Trophoblast cell (in vitro differentiated cells and primary cell): ENCODE measurements around the gene TBC1D2.
"Not testable (repeated sequence)": the region's sequence is repeated elsewhere in the genome, so short reads cannot be mapped to it uniquely, and the experiment has no call there.

Source experiments
- DNase-seq, 2 donors: peaks; one replicate each; pipeline ENCODE4 v3.0.0-alpha.2; 2016
- H2AFZ ChIP-seq: 2 replicates; pipeline ENCODE4 v1.6.1; 2013; ENCODE audit warnings: low read length, moderate library complexity, mild to moderate bottlenecking; ENCODE audit not compliant: insufficient read depth, poor library complexity
- H2AK5ac ChIP-seq: 2 replicates; pipeline ENCODE4 v1.6.1; 2013; ENCODE audit warnings: mild to moderate bottlenecking, low read length
- H2BK120ac ChIP-seq: 2 replicates; pipeline ENCODE4 v1.6.1; 2013; ENCODE audit warnings: low read length, mild to moderate bottlenecking, moderate library complexity; ENCODE audit not compliant: insufficient read depth, poor library complexity
- H2BK12ac ChIP-seq: 2 replicates; pipeline ENCODE4 v1.6.1; 2013; ENCODE audit warnings: mild to moderate bottlenecking, low read length, moderate library complexity
- H2BK5ac ChIP-seq: 2 replicates; pipeline ENCODE4 v1.6.1; 2013; ENCODE audit warnings: low read length, low read depth, moderate library complexity, mild to moderate bottlenecking; ENCODE audit not compliant: poor library complexity
- H3K14ac ChIP-seq: 2 replicates; pipeline ENCODE4 v1.6.1; 2013; ENCODE audit warnings: mild to moderate bottlenecking, low read length
- H3K18ac ChIP-seq: 2 replicates; pipeline ENCODE4 v1.6.1; 2013; ENCODE audit warnings: mild to moderate bottlenecking, low read length
- H3K23ac ChIP-seq: 2 replicates; pipeline ENCODE4 v1.6.1; 2013; ENCODE audit warnings: low read length
- H3K27ac ChIP-seq: 2 replicates; pipeline ENCODE4 v1.5.1; 2013; ENCODE audit warnings: low read depth, mild to moderate bottlenecking, inconsistent platforms, low read length, moderate library complexity
- H3K27me3 ChIP-seq: 2 replicates; pipeline ENCODE4 v1.6.1; 2013; ENCODE audit warnings: inconsistent platforms, mild to moderate bottlenecking, low read length, moderate library complexity; ENCODE audit not compliant: insufficient read depth
- H3K36me3 ChIP-seq, 2 experiments: 1 replicate in 1 of 2; 2 replicates in 1 of 2; pipeline ENCODE4 v1.6.1; 2013; ENCODE audit warnings: low read length in 2 of 2, mild to moderate bottlenecking in 2 of 2, moderate library complexity in 1 of 2; ENCODE audit not compliant: insufficient read depth in 2 of 2, control insufficient read depth in 1 of 2
- H3K4ac ChIP-seq: 2 replicates; pipeline ENCODE4 v1.6.1; 2013; ENCODE audit warnings: low read depth, mild to moderate bottlenecking, low read length, moderate library complexity
- H3K4me1 ChIP-seq, 2 experiments: 1 replicate in 1 of 2; 2 replicates in 1 of 2; pipeline ENCODE4 v1.6.1; 2013; ENCODE audit warnings: low read length in 2 of 2, mild to moderate bottlenecking in 2 of 2, moderate library complexity in 1 of 2; ENCODE audit not compliant: insufficient read depth in 2 of 2, control insufficient read depth in 1 of 2
- H3K4me2 ChIP-seq: 2 replicates; pipeline ENCODE4 v1.6.1; 2013; ENCODE audit warnings: inconsistent platforms, mild to moderate bottlenecking, low read length, moderate library complexity
- H3K4me3 ChIP-seq: 2 replicates; pipeline ENCODE4 v1.5.1; 2013; ENCODE audit warnings: mild to moderate bottlenecking, low read depth, low read length, inconsistent platforms
- H3K79me1 ChIP-seq: one replicate; pipeline ENCODE4 v1.6.1; 2013; ENCODE audit warnings: low read length
- H3K79me2 ChIP-seq: 2 replicates; pipeline ENCODE4 v1.6.1; 2013; ENCODE audit warnings: low read length, mild to moderate bottlenecking; ENCODE audit not compliant: control insufficient read depth, insufficient read depth, poor library complexity
- H3K9ac ChIP-seq: 2 replicates; pipeline ENCODE4 v1.6.1; 2013; ENCODE audit warnings: mild to moderate bottlenecking, low read length
- H3K9me3 ChIP-seq: 2 replicates; pipeline ENCODE4 v1.6.1; 2013; ENCODE audit warnings: low read depth, mild to moderate bottlenecking, control low read depth, inconsistent platforms, low read length; ENCODE audit not compliant: insufficient read depth
- H4K12ac ChIP-seq: 2 replicates; pipeline ENCODE4 v1.6.1; 2013; ENCODE audit warnings: low read depth, mild to moderate bottlenecking, low read length, moderate library complexity
- H4K8ac ChIP-seq: 2 replicates; pipeline ENCODE4 v1.6.1; 2013; ENCODE audit warnings: low read depth, mild to moderate bottlenecking, low read length, moderate library complexity
- H4K91ac ChIP-seq: one replicate; pipeline ENCODE4 v1.6.1; 2013; ENCODE audit warnings: low read depth, mild to moderate bottlenecking, low read length, moderate library complexity
- WGBS: extraction: QIAGEN DNeasy Blood & Tissue Kit; methylation state at CpG from one replicate; pipeline ENCODE4 v1.1.7; 2013; ENCODE audit warnings: missing lambda C conversion rate; ENCODE audit not compliant: insufficient read length, insufficient coverage; ENCODE audit errors: extremely low coverage; 5-methylcytosine and 5-hydroxymethylcytosine counted together

TBC1D2 gene

DNA sequence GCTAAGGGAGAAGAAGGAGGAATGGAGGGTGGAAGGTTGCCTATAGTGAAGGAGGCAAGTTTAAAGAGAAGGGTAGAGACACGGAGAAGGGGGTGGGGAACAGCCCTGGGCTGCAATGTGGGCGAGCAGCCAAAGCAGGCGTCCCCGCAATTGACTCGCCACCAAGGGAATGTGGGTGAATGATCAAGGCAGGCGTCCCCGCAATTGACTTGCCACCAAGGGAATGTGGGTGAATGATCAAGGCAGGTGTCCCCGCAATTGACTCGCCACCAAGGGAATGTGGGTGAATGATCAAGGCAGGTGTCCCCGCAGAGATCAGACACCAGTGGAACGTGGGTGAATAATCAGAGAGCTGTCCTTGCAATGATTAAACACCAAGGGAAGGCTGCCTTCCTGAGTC is 14.8 kb upstream of the TBC1D2 start:
- H3K4me1 ChIP-seq, H3K23ac ChIP-seq, H3K27ac ChIP-seq, H3K36me3 ChIP-seq, H4K91ac ChIP-seq, H3K27me3 ChIP-seq, H2BK120ac ChIP-seq, H2AFZ ChIP-seq, H2BK12ac ChIP-seq, H4K12ac ChIP-seq, H3K4me2 ChIP-seq, H2AK5ac ChIP-seq, H3K14ac ChIP-seq, H3K79me2 ChIP-seq, H3K4ac ChIP-seq, H4K8ac ChIP-seq, H3K79me1 ChIP-seq, H3K9ac ChIP-seq, H3K9me3 ChIP-seq, DNase-seq, H2BK5ac ChIP-seq, H3K18ac ChIP-seq, H3K4me3 ChIP-seq: not testable (repeated sequence)
- WGBS: no CpG with 5 or more reads among the region's 11 CpGs

DNA sequence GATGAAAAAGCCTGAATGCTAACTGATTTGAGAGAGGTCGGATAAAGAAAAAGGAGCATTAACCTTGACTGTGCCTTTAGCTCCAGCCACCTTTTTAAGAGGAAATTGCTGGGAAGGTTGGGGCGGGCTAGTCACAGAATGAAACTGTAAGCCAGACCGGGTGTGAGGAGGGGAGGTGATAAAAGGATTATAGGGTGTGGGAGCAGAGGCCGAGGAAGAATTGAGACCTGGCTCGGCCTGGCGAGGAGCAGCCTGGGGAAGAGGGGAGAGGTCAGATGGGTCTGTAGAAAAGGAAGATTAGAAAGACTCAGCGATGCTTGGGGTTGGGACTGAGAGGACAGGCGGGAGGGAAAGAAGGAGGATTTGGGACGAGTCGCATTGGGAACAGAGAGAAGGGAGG is 14.2 kb upstream of the TBC1D2 start:
- not testable (repeated sequence) for H3K79me2 ChIP-seq, H2BK5ac ChIP-seq, H2AK5ac ChIP-seq, H3K4me3 ChIP-seq, DNase-seq, H3K4me1 ChIP-seq, H4K91ac ChIP-seq, H3K27ac ChIP-seq, H4K12ac ChIP-seq, H3K18ac ChIP-seq, H3K79me1 ChIP-seq, H2BK120ac ChIP-seq, H3K4me2 ChIP-seq, H2AFZ ChIP-seq, H3K9ac ChIP-seq, H2BK12ac ChIP-seq, H3K4ac ChIP-seq, H3K23ac ChIP-seq, H3K27me3 ChIP-seq, H3K9me3 ChIP-seq, H4K8ac ChIP-seq, H3K36me3 ChIP-seq, H3K14ac ChIP-seq
- no CpG with 5 or more reads among the region's 10 CpGs for WGBS

DNA sequence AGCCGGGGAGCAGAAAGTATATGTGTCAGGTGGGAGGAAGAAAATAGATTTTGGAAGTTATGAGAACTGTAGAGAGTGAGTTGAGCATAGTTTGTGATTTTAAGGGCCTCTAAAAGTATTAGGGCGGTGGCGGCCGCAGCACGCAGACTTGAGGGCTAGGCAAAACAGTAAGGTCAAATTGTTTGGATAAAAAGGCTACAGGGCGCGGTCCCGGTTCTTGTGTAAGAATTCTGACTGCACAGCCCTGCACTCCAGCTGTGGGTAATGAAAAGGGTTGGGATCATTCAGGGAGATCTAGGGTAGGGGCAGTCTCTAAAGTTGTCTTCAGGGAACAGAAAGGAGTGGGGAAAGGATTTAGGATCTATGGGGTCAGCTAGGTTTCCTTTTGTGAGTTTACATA is 12.1 kb upstream of the TBC1D2 start:
- not testable (repeated sequence) for H3K79me2 ChIP-seq, H3K23ac ChIP-seq, H4K91ac ChIP-seq, H3K4me2 ChIP-seq, H3K79me1 ChIP-seq, H3K18ac ChIP-seq, H3K27me3 ChIP-seq, H2AK5ac ChIP-seq, H4K12ac ChIP-seq, H3K27ac ChIP-seq, H3K4me3 ChIP-seq, H3K36me3 ChIP-seq, H3K4ac ChIP-seq, H2BK120ac ChIP-seq, H2BK12ac ChIP-seq, H3K4me1 ChIP-seq, H3K9me3 ChIP-seq, H3K9ac ChIP-seq, H4K8ac ChIP-seq, H2BK5ac ChIP-seq, H2AFZ ChIP-seq, DNase-seq, H3K14ac ChIP-seq
- no CpG with 5 or more reads among the region's 8 CpGs for WGBS

DNA sequence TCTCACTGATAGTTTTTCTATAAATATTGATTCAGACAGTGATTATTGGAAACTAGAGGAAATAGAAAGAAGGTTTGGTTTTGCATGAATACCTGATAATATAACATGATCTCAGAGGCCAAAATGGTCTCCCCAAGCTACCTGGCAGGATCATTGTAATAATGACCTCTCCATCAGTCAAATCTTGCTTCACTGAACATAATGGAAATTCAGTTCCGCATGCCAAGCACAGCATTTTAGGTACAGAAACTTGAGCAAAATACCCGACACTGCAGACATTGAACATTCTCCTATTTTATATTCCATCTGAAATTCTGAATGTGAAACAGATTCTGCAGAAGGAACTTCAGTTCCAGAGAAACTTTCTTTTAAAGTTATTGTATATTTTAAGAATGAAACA is 9.1 kb upstream of the TBC1D2 start:
- no peak for DNase-seq
- Histone ChIP-seq H3K27me3 (no peaks in the 10 kb centered on the region), H3K79me1 (no peaks in the 10 kb centered on the region), H2AFZ (no peak overlapping the region), H4K91ac (no peak overlapping the region), H4K8ac (no peak overlapping the region), H2BK12ac (no peak overlapping the region), H4K12ac (no peak overlapping the region), H3K36me3 (no peaks in the 10 kb centered on the region), H3K9ac (no peak overlapping the region), H3K23ac (no peak overlapping the region), H3K4me2 (no peak overlapping the region), H3K18ac (no peak overlapping the region), H3K9me3 (no peaks in the 10 kb centered on the region), H3K4me3 (no peak overlapping the region), H2AK5ac (no peak overlapping the region), H3K4ac (no peak overlapping the region), H3K79me2 (no peaks in the 10 kb centered on the region), H3K4me1 (no peaks in the 10 kb centered on the region), H3K27ac (no peak overlapping the region), H3K14ac (no peak overlapping the region), H2BK5ac (no peak overlapping the region), H2BK120ac (no peak overlapping the region)
- no CpG with 5 or more reads among the region's 2 CpGs for WGBS
